Measurements from ENCODE around the gene PBX2.

- TF ChIP-seq, protein P1, sequence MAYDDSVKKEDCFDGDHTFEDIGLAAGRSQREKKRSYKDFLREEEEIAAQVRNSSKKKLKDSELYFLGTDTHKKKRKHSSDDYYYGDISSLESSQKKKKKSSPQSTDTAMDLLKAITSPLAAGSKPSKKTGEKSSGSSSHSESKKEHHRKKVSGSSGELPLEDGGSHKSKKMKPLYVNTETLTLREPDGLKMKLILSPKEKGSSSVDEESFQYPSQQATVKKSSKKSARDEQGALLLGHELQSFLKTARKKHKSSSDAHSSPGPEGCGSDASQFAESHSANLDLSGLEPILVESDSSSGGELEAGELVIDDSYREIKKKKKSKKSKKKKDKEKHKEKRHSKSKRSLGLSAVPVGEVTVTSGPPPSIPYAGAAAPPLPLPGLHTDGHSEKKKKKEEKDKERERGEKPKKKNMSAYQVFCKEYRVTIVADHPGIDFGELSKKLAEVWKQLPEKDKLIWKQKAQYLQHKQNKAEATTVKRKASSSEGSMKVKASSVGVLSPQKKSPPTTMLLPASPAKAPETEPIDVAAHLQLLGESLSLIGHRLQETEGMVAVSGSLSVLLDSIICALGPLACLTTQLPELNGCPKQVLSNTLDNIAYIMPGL (CRISPR knock-in tag; IDR thresholded peaks at IDR 0.05), result no peak
- TF ChIP-seq CREB1 (CRISPR knock-in tag; IDR thresholded peaks at IDR 0.05) (no peak), NR2C2 (CRISPR knock-in tag; IDR thresholded peaks at IDR 0.05) (no peak), ZNF232 (CRISPR knock-in tag; IDR thresholded peaks at IDR 0.05) (no peak), NR1H2 (CRISPR knock-in tag; IDR thresholded peaks at IDR 0.05) (no peak), AFF4 (CRISPR knock-in tag; IDR thresholded peaks at IDR 0.05; ENCODE audit: borderline replicate concordance) (no peak), TEAD4 (CRISPR knock-in tag; IDR thresholded peaks at IDR 0.05) (no peak), MYBL2 (CRISPR knock-in tag; IDR thresholded peaks at IDR 0.05) (no peak), CDX4 (CRISPR knock-in tag; IDR thresholded peaks at IDR 0.05; ENCODE audit: borderline replicate concordance) (no peak), ELF4 (CRISPR knock-in tag; IDR thresholded peaks at IDR 0.05; ENCODE audit: low read depth) (no peak), ESRRA (CRISPR knock-in tag; IDR thresholded peaks at IDR 0.05; ENCODE audit: borderline replicate concordance) (no peak)
- TF ChIP-seq, protein P2, sequence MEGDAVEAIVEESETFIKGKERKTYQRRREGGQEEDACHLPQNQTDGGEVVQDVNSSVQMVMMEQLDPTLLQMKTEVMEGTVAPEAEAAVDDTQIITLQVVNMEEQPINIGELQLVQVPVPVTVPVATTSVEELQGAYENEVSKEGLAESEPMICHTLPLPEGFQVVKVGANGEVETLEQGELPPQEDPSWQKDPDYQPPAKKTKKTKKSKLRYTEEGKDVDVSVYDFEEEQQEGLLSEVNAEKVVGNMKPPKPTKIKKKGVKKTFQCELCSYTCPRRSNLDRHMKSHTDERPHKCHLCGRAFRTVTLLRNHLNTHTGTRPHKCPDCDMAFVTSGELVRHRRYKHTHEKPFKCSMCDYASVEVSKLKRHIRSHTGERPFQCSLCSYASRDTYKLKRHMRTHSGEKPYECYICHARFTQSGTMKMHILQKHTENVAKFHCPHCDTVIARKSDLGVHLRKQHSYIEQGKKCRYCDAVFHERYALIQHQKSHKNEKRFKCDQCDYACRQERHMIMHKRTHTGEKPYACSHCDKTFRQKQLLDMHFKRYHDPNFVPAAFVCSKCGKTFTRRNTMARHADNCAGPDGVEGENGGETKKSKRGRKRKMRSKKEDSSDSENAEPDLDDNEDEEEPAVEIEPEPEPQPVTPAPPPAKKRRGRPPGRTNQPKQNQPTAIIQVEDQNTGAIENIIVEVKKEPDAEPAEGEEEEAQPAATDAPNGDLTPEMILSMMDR (IDR thresholded peaks at IDR 0.05), result no peak
- TF ChIP-seq, protein P3, sequence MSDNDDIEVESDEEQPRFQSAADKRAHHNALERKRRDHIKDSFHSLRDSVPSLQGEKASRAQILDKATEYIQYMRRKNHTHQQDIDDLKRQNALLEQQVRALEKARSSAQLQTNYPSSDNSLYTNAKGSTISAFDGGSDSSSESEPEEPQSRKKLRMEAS (CRISPR knock-in tag; IDR thresholded peaks at IDR 0.05), result no peak
Measured at GRCh38 chr6:32198345-32198696, 8.3 kb upstream of the PBX2 start.
